ENCODE measurements around the gene ZNF224.
A peak's percentile ranks its signal among the peaks of the same experiment; 100 is the strongest.

ZNF224 gene

DNA sequence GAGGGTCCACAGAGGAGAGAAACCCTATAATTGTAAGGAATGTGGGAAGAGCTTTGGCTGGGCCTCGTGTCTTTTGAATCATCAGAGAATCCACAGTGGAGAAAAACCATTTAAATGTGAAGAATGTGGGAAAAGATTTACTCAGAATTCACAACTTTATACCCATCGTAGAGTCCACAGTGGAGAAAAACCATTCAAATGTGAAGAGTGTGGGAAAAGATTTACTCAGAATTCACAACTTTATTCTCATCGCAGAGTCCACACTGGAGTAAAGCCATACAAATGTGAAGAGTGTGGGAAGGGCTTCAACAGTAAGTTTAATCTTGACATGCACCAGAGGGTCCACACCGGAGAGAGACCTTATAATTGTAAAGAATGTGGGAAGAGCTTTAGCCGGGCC, 37.8 kb downstream of the ZNF224 start:
- no peak for DNase-seq (ENCODE audit: low spot score)

- DNase-seq (ENCODE audit: low spot score): peak; percentile 72
Observed at GRCh38 chr19:44141191-44142058, 47.3 kb downstream of the ZNF224 start, which contains the start of gene ZNF234. ZNF234 (plus strand) TSS chr19:44141554; CDS start chr19:44144633, 3,079 bp downstream.

DNA sequence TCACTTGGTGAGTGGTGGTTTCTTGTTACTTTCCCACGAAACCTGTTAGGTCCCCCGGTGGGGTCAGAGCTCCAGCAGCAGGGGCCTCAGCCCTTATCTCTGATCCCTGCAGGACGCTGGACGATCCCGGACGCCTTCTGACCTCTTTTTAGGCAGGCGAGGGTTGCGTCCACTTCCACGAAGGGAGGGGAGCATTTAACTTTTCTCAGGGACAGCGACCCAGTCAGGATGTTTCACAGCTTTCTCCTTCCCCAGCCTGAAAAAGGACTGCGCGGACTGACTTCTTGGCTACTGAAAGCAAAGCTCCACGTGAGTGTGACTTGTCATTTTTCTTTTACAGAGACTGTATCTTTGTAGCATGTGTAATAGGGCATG, 47.9 kb downstream of the ZNF224 start:
- DNase-seq (ENCODE audit: low spot score): no peak

DNA sequence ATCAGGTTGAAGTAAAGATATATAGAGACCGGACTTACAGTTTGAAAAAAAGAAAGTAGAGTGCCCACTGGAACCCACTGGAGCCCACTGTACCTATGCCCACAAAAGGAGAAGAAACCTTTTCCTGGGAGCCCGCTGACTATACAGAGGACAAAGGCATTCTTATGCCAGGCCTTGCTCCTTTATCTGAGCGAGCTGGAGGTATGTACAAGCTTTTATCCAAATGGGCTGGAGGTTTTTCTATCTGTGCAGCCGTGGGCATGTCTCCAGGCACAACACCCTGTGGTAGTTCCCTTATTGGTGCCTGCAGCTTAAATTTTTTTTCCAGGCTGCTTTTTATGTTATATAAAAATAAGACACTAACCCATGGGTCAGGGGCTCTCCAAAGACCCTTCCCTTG, 55.6 kb downstream of the ZNF224 start:
- DNase-seq (ENCODE audit: low spot score): no peak

GRCh38 chr19:44151491-44151890, 57.3 kb downstream of the ZNF224 start:
- no peak for DNase-seq (ENCODE audit: low spot score)

DNA sequence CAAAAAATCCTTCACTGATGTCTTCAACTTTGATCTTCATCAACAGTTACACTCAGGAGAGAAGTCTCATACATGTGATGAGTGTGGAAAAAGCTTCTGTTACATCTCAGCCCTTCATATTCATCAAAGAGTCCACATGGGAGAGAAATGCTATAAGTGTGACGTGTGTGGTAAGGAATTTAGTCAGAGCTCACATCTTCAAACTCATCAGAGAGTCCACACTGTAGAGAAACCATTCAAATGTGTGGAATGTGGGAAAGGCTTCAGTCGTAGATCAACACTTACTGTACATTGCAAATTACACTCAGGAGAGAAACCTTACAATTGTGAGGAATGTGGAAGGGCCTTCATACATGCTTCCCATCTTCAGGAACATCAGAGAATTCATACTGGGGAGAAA, 62.3 kb downstream of the ZNF224 start:
- no peak for DNase-seq (ENCODE audit: low spot score)

Measured in CD4-positive, alpha-beta T cell treated with Interleukin-6 at 100 ng/mL for 8 hours (primary cell).